DOHH2 (cell line): ENCODE measurements around the gene DSCAML1.

ENCODE experiments used
- CTCF ChIP-seq: fragments of 200-600 bp; sonication (generic); IDR thresholded peaks from one replicate; pipeline ENCODE4 v1.5.1; 2014; ENCODE audit warnings: antibody characterized with exemption, mild to moderate bottlenecking, low read depth, low read length; ENCODE audit not compliant: poor library complexity, severe bottlenecking
- EZH2phosphoT487 ChIP-seq: fragments of 200-600 bp; sonication (generic); IDR thresholded peaks from 2 replicates; pipeline ENCODE4 v1.6.1; 2017; ENCODE audit warnings: borderline replicate concordance, mild to moderate bottlenecking, antibody characterized with exemption, low read length, moderate library complexity, mixed read lengths

GRCh38 chr11:117647872-117648271, 149.1 kb downstream of the DSCAML1 start:
- TF ChIP-seq CTCF (no peak), EZH2phosphoT487 (no peak)
